Uterus (tissue), 4 donors: ENCODE data around the gene MOSPD3. TPM values are rescaled to one million over a fixed set of nuclear protein-coding genes. Genes with fewer than 3 reads are reported as not detected.

Source experiments
- DNase-seq, 2 donors: peaks; one replicate each; pipeline ENCODE4 v3.0.0-alpha.2; 2019 to 2020
- H3K27ac ChIP-seq, 2 donors: fragments of 200-600 bp; sonication (generic); 1 replicate in 1 of 2; 2 replicates in 1 of 2; pipeline ENCODE4 v1.5.1; 2016 to 2018
- H3K27me3 ChIP-seq, 2 donors: fragments of 200-600 bp; sonication (generic); one replicate each; pipeline ENCODE4 v1.5.1; 2018 to 2019; ENCODE audit warnings: control low read depth in 1 of 2
- H3K36me3 ChIP-seq, 2 donors: fragments of 200-600 bp; sonication (generic); one replicate each; pipeline ENCODE4 v1.5.1; 2019; ENCODE audit warnings: control low read depth in 1 of 2
- H3K4me1 ChIP-seq, 2 donors: fragments of 200-600 bp; sonication (generic); one replicate each; pipeline ENCODE4 v1.5.1; 2018 to 2019; ENCODE audit warnings: control low read depth in 1 of 2
- H3K4me3 ChIP-seq, 2 donors: fragments of 200-600 bp; sonication (generic); 1 replicate in 1 of 2; 2 replicates in 1 of 2; pipeline ENCODE4 v1.5.1; 2018 to 2019; ENCODE audit warnings: mild to moderate bottlenecking in 1 of 2
- H3K9me3 ChIP-seq, 2 donors: fragments of 200-600 bp; sonication (generic); one replicate each; pipeline ENCODE4 v1.5.1; 2019; ENCODE audit warnings: control low read depth in 1 of 2
- CTCF ChIP-seq, 4 experiments: fragments of 200-600 bp in 2 of 4; fragments of 450-650 bp in 2 of 4; sonication (generic) in 2 of 4; IDR thresholded peaks; one replicate each; pipeline ENCODE4 v1.5.1; 2016 to 2019; ENCODE audit warnings: antibody characterized with exemption in 4 of 4, mild to moderate bottlenecking in 2 of 4, moderate library complexity in 1 of 4
- POLR2A ChIP-seq, 2 donors: fragments of 450-650 bp; IDR thresholded peaks; one replicate each; pipeline ENCODE4 v1.6.1; 2016; ENCODE audit warnings: antibody characterized with exemption in 2 of 2, mild to moderate bottlenecking in 1 of 2, moderate library complexity in 1 of 2
- intact Hi-C: fragments of 100-400 bp; cut with DNase I; formaldehyde crosslinking; loops from one replicate; pipeline ENCODE4 v1.15.1; 2023; ENCODE audit warnings: low total_unique reads
- total RNA-seq, 4 donors: library from RNA; depleted of rRNA in 3 of 4; stranded (reverse); fragments of >200 nt in 3 of 4; gene quantifications; one replicate each; pipeline versions ENCODE4 v1.1.0 to v1.2.4, GENCODE V29; 2014 to 2023
- donor health status: DM: yes; HTN: yes; CAD: no.

The MOSPD3 gene
- total RNA-seq, 4 donors from 2014 or later, result 1.3 to 35.3 (median 15.1) TPM

- Histone ChIP-seq H3K27ac (peak overlapping the region; percentile 94), H3K4me3 (peak overlapping the region; percentile 83 to 87), H3K27me3 (no peaks in the 10 kb centered on the region), H3K4me1 (peaks cover 0 to 10% of the 10 kb centered on the region in 2 donors), H3K9me3 (no peaks in the 10 kb centered on the region), H3K36me3 (no peaks in the 10 kb centered on the region)
- no peak for DNase-seq
- intact Hi-C loops, result no loop called here
- TF ChIP-seq CTCF (IDR thresholded peaks at IDR 0.05) (peak in 1 of 4 experiments; percentile 6), POLR2A (IDR thresholded peaks at IDR 0.05) (no peak)
These were observed 520 bp downstream of the MOSPD3 start for GRCh38 chr7:100612730-100613390.

GRCh38 chr7:100613412-100614175, 1.3 kb downstream of the MOSPD3 start:
- DNase-seq, result no peak
- H3K9me3 ChIP-seq, result no peaks in the 10 kb centered on the region
- H3K27me3 ChIP-seq, result no peaks in the 10 kb centered on the region
- H3K4me3 ChIP-seq, result peak overlapping the region in 1 of 2 donors; percentile 87
- H3K27ac ChIP-seq, result peak overlapping the region in 1 of 2 donors; percentile 94
- intact Hi-C loops, result no loop called here
- H3K36me3 ChIP-seq, result no peaks in the 10 kb centered on the region
- H3K4me1 ChIP-seq, result peaks cover 0 to 10% of the 10 kb centered on the region in 2 donors
- TF ChIP-seq CTCF (IDR thresholded peaks at IDR 0.05), result no peak
- TF ChIP-seq POLR2A (IDR thresholded peaks at IDR 0.05), result no peak

GRCh38 chr7:100614308-100614861, 2.0 kb downstream of the MOSPD3 start:
- TF ChIP-seq POLR2A (IDR thresholded peaks at IDR 0.05), result no peak
- no peak for TF ChIP-seq CTCF (IDR thresholded peaks at IDR 0.05)
- Histone ChIP-seq H3K4me1 (peaks cover 0 to 10% of the 10 kb centered on the region in 2 donors), H3K4me3 (no peak overlapping the region), H3K27ac (no peak overlapping the region), H3K9me3 (no peaks in the 10 kb centered on the region), H3K36me3 (no peaks in the 10 kb centered on the region), H3K27me3 (no peaks in the 10 kb centered on the region)
- no peak for DNase-seq
- intact Hi-C loops, result no loop called here

GRCh38 chr7:100620239-100620638, 7.9 kb downstream of the MOSPD3 start:
- no peak overlapping the region for H3K27ac ChIP-seq
- H3K9me3 ChIP-seq, result no peaks in the 10 kb centered on the region
- no peaks in the 10 kb centered on the region for H3K27me3 ChIP-seq
- no peaks in the 10 kb centered on the region for H3K36me3 ChIP-seq
- intact Hi-C loops, result no loop called here
- TF ChIP-seq CTCF (IDR thresholded peaks at IDR 0.05) (no peak), POLR2A (IDR thresholded peaks at IDR 0.05) (no peak)
- no peaks in the 10 kb centered on the region for H3K4me1 ChIP-seq
- H3K4me3 ChIP-seq, result no peak overlapping the region
- DNase-seq, result no peak

GRCh38 chr7:100620804-100621203, 8.5 kb downstream of the MOSPD3 start:
- H3K4me3 ChIP-seq, result no peak overlapping the region
- TF ChIP-seq POLR2A (IDR thresholded peaks at IDR 0.05) (no peak), CTCF (IDR thresholded peaks at IDR 0.05) (no peak)
- no peaks in the 10 kb centered on the region for H3K36me3 ChIP-seq
- H3K27ac ChIP-seq, result no peak overlapping the region
- no peak for DNase-seq
- H3K9me3 ChIP-seq, result no peaks in the 10 kb centered on the region
- intact Hi-C loops, result no loop called here
- H3K4me1 ChIP-seq, result no peaks in the 10 kb centered on the region
- H3K27me3 ChIP-seq, result no peaks in the 10 kb centered on the region
